M059J (cell line): ENCODE data around the gene CDC23. TPM values are rescaled to one million over a fixed set of nuclear protein-coding genes. Genes with fewer than 3 reads are reported as not detected.

Experiments used
- DNase-seq: peaks from one replicate; pipeline ENCODE4 v3.0.0-alpha.2; 2012; ENCODE audit warnings: low read depth
- total RNA-seq: library from RNA; depleted of rRNA; stranded (reverse); fragments of >200 nt; shearing (Covaris generic); gene quantifications from 2 replicates; pipeline ENCODE4 v1.2.3, GENCODE V29; 2014; rRNA removed

The CDC23 gene
- total RNA-seq, 1 experiment from 2014 or later: 47.6 TPM

DNA sequence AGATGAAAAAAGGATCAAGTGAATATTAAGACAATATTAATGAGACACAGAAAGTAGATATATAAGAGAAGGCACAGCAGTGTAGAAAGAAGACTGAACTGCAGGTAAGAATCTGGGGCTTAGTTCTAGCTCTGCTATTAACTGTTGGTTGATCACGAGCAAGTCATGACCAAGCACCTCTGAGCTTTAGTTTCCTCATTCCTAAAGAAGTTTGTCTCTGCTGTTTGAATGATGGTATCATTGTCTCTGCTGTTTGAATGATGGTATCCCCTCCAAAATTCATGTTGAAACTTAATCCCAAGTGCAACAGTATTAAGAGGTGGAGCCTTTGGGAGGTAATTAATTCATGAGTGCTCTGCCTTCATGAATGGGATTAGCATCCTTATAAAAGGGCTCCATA, 71.4 kb downstream of the CDC23 start:
- DNase-seq: no peak

DNA sequence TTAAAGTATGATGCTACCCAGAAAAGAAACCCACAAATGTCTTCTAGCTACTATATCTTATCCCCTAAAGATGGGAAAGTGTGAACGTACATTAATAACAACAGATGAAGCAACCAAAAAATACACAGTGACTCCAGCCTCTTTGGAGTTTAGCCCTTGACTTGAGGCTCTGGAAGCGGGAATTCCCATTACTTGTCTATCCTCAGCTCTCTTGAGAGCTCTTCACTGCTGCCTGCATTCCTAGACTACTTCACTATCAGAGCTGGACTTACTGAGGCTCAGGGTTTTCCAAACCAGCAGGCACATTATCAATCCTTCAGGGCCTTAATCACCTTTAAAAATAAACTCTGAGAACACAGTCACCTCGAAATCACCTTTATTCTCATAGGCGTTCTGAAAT, 72.9 kb downstream of the CDC23 start:
- no peak for DNase-seq

DNA sequence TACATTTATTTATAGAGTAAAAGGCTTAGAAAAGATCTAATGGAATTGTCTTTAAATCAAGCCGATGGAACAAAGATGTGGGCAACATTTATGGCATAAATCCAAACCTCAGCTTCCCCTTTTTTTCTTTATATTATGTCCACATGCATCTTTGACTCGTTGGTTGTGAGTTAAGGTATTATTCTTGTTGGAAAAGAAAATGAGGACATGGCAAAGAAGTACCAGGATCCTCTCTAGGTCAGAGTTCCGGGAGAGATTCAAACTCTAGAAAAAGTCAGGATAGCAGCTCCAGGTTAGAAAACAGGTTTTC, 73.4 kb downstream of the CDC23 start:
- DNase-seq: no peak

DNA sequence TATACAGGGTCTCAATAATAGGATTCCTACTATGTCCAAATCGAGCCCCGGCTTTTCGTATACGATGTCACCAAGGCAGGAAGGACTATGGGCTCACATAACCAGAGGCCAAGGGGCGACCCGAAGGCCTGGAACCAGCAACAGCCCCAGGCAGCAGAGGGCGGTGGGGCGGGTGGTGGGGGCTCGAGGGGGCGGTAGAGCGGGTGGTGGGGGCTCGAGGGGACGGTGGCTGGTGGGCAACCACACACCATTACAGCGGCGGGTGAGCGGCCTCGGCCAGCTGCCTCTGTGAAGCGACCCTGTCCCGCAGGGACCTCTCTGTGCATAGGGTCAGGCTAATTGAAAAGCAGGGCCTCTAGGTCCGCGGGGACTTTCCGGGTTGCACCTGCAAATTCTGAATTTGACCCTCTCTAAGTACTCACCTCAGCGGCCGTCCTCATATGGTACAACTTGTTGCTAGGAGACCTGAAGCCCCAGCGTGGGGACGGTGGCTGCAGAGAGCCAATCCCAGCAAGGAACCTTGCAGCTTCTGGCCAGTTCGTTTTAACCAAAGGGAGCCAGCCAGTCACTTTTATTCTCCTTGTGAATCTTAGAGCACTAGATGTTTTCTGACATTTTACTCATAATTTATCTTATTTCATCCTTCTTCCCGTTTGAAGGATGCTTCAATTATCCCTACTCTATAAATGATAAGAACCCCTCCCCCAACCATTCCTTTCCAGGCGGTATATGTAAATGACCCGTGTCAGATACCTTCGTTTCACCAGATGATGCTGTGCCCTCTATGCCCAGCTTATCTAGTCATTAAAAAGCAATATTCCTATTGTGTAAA, 74.0 kb downstream of the CDC23 start, which contains the start of gene NME5:
Gene NME5 (minus strand): TSS at position 480 of the 832 bp plus-strand sequence. CDS start 648 bp downstream, outside the sequence.
- DNase-seq: peak; percentile 54

Other genes starting within 250 kb of the CDC23 start
- gene FAM13B, start 180.2 kb downstream of the CDC23 start, total RNA-seq: 9.0 and 13.0 TPM in 2 replicates
- 0.12 and 0.54 TPM in 2 replicates for gene WNT8A, start 129.3 kb downstream of the CDC23 start, total RNA-seq
- gene NME5, start 73.9 kb downstream of the CDC23 start, total RNA-seq: 0.25 and 1.8 TPM in 2 replicates
- gene BRD8, start 34.7 kb downstream of the CDC23 start, total RNA-seq: 24.3 and 38.8 TPM in 2 replicates
- gene KIF20A, start 34.2 kb downstream of the CDC23 start, total RNA-seq: 90.2 and 133 TPM in 2 replicates
- not detected in 2 replicates for gene GFRA3, start 61.3 kb upstream of the CDC23 start, total RNA-seq
- 20.5 and 28.4 TPM in 2 replicates for gene CDC25C, start 118.5 kb upstream of the CDC23 start, total RNA-seq
- gene FAM53C, start 124.9 kb upstream of the CDC23 start, total RNA-seq: 27.4 and 27.7 TPM in 2 replicates
- gene KDM3B, start 139.4 kb upstream of the CDC23 start, total RNA-seq: 29.8 and 41.5 TPM in 2 replicates
- gene REEP2, start 225.7 kb upstream of the CDC23 start, total RNA-seq: 0.32 and 1.6 TPM in 2 replicates